GM12892 (cell line): Measurements from ENCODE around the gene PSMB2.

ENCODE experiments used
- POLR2A ChIP-seq: IDR thresholded peaks from 2 replicates; pipeline ENCODE4 v1.6.1; 2011; ENCODE audit warnings: low read depth, low read length, control low read depth
- POLR2AphosphoS5 ChIP-seq: IDR thresholded peaks from 2 replicates; pipeline ENCODE4 v1.6.1; 2011; ENCODE audit warnings: low read depth, low read length, control low read depth

GRCh38 chr1:35586808-35587207 lies 54.5 kb downstream of the PSMB2 start:
- TF ChIP-seq POLR2A (no peak), POLR2AphosphoS5 (no peak)
